H9 (cell line): Measurements from ENCODE around the gene HSD17B2. TPM values are rescaled to one million over a fixed set of nuclear protein-coding genes. Genes with fewer than 3 reads are reported as not detected.

Experiments used
- DNase-seq: peaks from one replicate; pipeline ENCODE4 v3.0.0-alpha.2; 2017
- H2AFZ ChIP-seq: one replicate; pipeline ENCODE4 v1.6.1; 2013; ENCODE audit warnings: mild to moderate bottlenecking, low read length, control low read depth, moderate library complexity
- H2AK5ac ChIP-seq: 2 replicates; pipeline ENCODE4 v1.6.1; 2013; ENCODE audit warnings: low read length, control low read depth, mixed read lengths; ENCODE audit not compliant: insufficient read length
- H2BK120ac ChIP-seq: one replicate; pipeline ENCODE4 v1.6.1; 2013; ENCODE audit warnings: low read depth, mild to moderate bottlenecking, low read length, control low read depth, inconsistent platforms; ENCODE audit not compliant: poor library complexity, severe bottlenecking
- H2BK12ac ChIP-seq: 2 replicates; pipeline ENCODE4 v1.6.1; 2013; ENCODE audit warnings: low read length, control low read depth, mixed read lengths, low read depth; ENCODE audit not compliant: insufficient read length
- H2BK15ac ChIP-seq: 2 replicates; pipeline ENCODE4 v1.6.1; 2013; ENCODE audit warnings: low read depth, low read length, control low read depth
- H2BK20ac ChIP-seq: one replicate; pipeline ENCODE4 v1.6.1; 2013; ENCODE audit warnings: low read depth, mild to moderate bottlenecking, low read length, control low read depth, inconsistent platforms; ENCODE audit not compliant: poor library complexity, severe bottlenecking
- H2BK5ac ChIP-seq: 2 replicates; pipeline ENCODE4 v1.6.1; 2013; ENCODE audit warnings: low read length, control low read depth, mixed read lengths; ENCODE audit not compliant: insufficient read length
- H3K14ac ChIP-seq: 2 replicates; pipeline ENCODE4 v1.6.1; 2013; ENCODE audit warnings: low read length, control low read depth; ENCODE audit not compliant: insufficient read depth
- H3K18ac ChIP-seq: 2 replicates; pipeline ENCODE4 v1.6.1; 2013; ENCODE audit warnings: low read depth, mild to moderate bottlenecking, mixed read lengths, low read length, control low read depth; ENCODE audit not compliant: insufficient read length
- H3K23ac ChIP-seq: 2 replicates; pipeline ENCODE4 v1.6.1; 2013; ENCODE audit warnings: low read length, control low read depth, mixed read lengths, low read depth; ENCODE audit not compliant: insufficient read length
- H3K23me2 ChIP-seq: 2 replicates; pipeline ENCODE4 v1.6.1; 2013; ENCODE audit warnings: low read depth, mild to moderate bottlenecking, mixed read lengths, low read length, control low read depth; ENCODE audit not compliant: insufficient read length, poor library complexity, severe bottlenecking
- H3K27ac ChIP-seq: 2 replicates; pipeline ENCODE4 v1.5.1; 2013; ENCODE audit warnings: low read length, control low read depth, mixed read lengths, low read depth; ENCODE audit not compliant: insufficient read length
- H3K27me3 ChIP-seq: 2 replicates; pipeline ENCODE4 v1.6.1; 2013; ENCODE audit warnings: low read length, control low read depth, inconsistent platforms; ENCODE audit not compliant: insufficient read depth
- H3K4ac ChIP-seq: 2 replicates; pipeline ENCODE4 v1.6.1; 2013; ENCODE audit warnings: low read depth, mild to moderate bottlenecking, control low read depth, inconsistent platforms, low read length, moderate library complexity
- H3K4me1 ChIP-seq: 2 replicates; pipeline ENCODE4 v1.6.1; 2013; ENCODE audit warnings: low read length, control low read depth, inconsistent platforms; ENCODE audit not compliant: insufficient read depth
- H3K4me2 ChIP-seq: 2 replicates; pipeline ENCODE4 v1.6.1; 2013; ENCODE audit warnings: low read length, control low read depth, mixed read lengths; ENCODE audit not compliant: insufficient read length, insufficient read depth
- H3K56ac ChIP-seq: 2 replicates; pipeline ENCODE4 v1.6.1; 2013; ENCODE audit warnings: low read depth, mild to moderate bottlenecking, mixed read lengths, low read length, control low read depth; ENCODE audit not compliant: insufficient read length
- H3K79me1 ChIP-seq: 2 replicates; pipeline ENCODE4 v1.6.1; 2013; ENCODE audit warnings: low read depth, mild to moderate bottlenecking, moderate library complexity, low read length, control low read depth, inconsistent platforms; ENCODE audit not compliant: insufficient read depth, poor library complexity, severe bottlenecking
- H3K79me2 ChIP-seq: 2 replicates; pipeline ENCODE4 v1.6.1; 2013; ENCODE audit warnings: low read length, control low read depth, inconsistent platforms; ENCODE audit not compliant: insufficient read depth
- H3K9ac ChIP-seq: 2 replicates; pipeline ENCODE4 v1.6.1; 2013; ENCODE audit warnings: low read length, control low read depth, mixed read lengths; ENCODE audit not compliant: insufficient read length; ENCODE audit errors: extremely low read depth
- H3K9me3 ChIP-seq: one replicate; pipeline ENCODE4 v1.6.1; 2013; ENCODE audit warnings: low read depth, low read length, inconsistent platforms; ENCODE audit not compliant: control insufficient read depth
- H3T11ph ChIP-seq: one replicate; pipeline ENCODE4 v1.6.1; 2013; ENCODE audit warnings: mild to moderate bottlenecking, low read length, control low read depth, inconsistent platforms
- H4K20me1 ChIP-seq: one replicate; pipeline ENCODE4 v1.6.1; 2013; ENCODE audit not compliant: control insufficient read depth, insufficient read length, insufficient read depth
- H4K5ac ChIP-seq: 2 replicates; pipeline ENCODE4 v1.6.1; 2013; ENCODE audit warnings: low read depth, mild to moderate bottlenecking, mixed read lengths, low read length, control low read depth; ENCODE audit not compliant: insufficient read length
- H4K8ac ChIP-seq: replicated peaks from 2 replicates; pipeline ENCODE4 v1.6.1; 2013; ENCODE audit warnings: low read length, control low read depth, mixed read lengths, low read depth; ENCODE audit not compliant: insufficient read length
- H4K91ac ChIP-seq: 2 replicates; pipeline ENCODE4 v1.6.1; 2013; ENCODE audit warnings: low read depth, mild to moderate bottlenecking, moderate library complexity, mixed read lengths, low read length, control low read depth; ENCODE audit not compliant: insufficient read length
- H3K27ac Mint-ChIP-seq, 3 experiments: 2 replicates in 2 of 3; 3 replicates in 1 of 3; pipeline ENCODE4 v1.8.0; 2020 to 2021; ENCODE audit warnings: mixed read lengths in 3 of 3, mild to moderate bottlenecking in 1 of 3, moderate library complexity in 1 of 3
- H3K27me3 Mint-ChIP-seq: 2 replicates; pipeline ENCODE4 v1.8.0; 2021; ENCODE audit warnings: low read depth, mild to moderate bottlenecking, moderate library complexity, mixed read lengths
- H3K36me3 Mint-ChIP-seq, 3 experiments: 2 replicates in 2 of 3; 3 replicates in 1 of 3; pipeline ENCODE4 v1.8.0; 2020 to 2021; ENCODE audit warnings: low read depth in 3 of 3, mixed read lengths in 3 of 3; ENCODE audit not compliant: insufficient read depth in 1 of 3
- H3K4me1 Mint-ChIP-seq, 2 experiments: 2 replicates each; pipeline ENCODE4 v1.8.0; 2020; ENCODE audit warnings: mixed read lengths in 2 of 2
- H3K4me3 Mint-ChIP-seq, 2 experiments: 2 replicates in 1 of 2; 3 replicates in 1 of 2; pipeline ENCODE4 v1.8.0; 2020 to 2021; ENCODE audit warnings: mild to moderate bottlenecking in 2 of 2, mixed read lengths in 2 of 2, moderate library complexity in 1 of 2
- H3K9me3 Mint-ChIP-seq, 2 experiments: 2 replicates in 1 of 2; 3 replicates in 1 of 2; pipeline ENCODE4 v1.8.0; 2020; ENCODE audit warnings: mild to moderate bottlenecking in 2 of 2, mixed read lengths in 2 of 2, moderate library complexity in 1 of 2
- WGBS: extraction: QIAGEN DNeasy Blood & Tissue Kit; methylation state at CpG from one replicate; pipeline ENCODE4 v1.1.7; 2013; ENCODE audit warnings: missing lambda C conversion rate, low lambda C conversion rate, mixed read lengths; ENCODE audit not compliant: insufficient read length; ENCODE audit errors: extremely low coverage; 5-methylcytosine and 5-hydroxymethylcytosine counted together
- total RNA-seq: library from RNA; stranded (reverse); gene quantifications from 2 replicates; pipeline ENCODE4 v1.2.1, GENCODE V29; 2021
- TF ChIP-seq, protein P1 (sequence below): fragments of 200-600 bp; sonication (generic); conservative IDR thresholded peaks from 3 replicates; pipeline ENCODE4 v1.8.0; 2021; ENCODE audit warnings: antibody characterized with exemption, mild to moderate bottlenecking

HSD17B2 gene
- total RNA-seq, 1 experiment from 2014 or later: not detected

DNA sequence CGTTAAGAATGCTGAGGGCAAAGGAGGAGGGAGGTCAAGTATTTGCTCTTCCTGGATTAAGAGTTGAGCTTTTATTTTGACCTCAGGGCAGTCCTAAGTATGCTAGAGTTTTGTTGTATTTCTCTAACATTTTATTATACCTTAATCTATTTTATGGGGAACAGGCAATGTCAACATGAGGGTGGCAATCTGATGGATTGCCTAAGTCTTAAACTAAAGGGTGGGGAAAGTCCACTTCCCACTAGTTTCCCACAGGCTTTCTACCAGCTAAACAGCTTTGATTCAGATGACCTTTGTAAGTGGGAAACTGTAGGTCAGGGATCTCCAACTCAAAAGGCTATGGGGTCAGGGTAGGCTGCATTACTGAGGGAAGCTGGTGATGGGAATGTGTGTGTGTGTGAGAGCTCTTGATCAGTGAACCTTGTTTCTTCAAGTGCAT lies 24.9 kb downstream of the HSD17B2 start:
- Mint-ChIP-seq H3K27me3 (peaks cover 4% of the 10 kb centered on the region; the same call in 1 of the 2 replicates), H3K27ac (no peak overlapping the region), H3K36me3 (no peaks in the 10 kb centered on the region), H3K4me1 (peaks cover 0 to 2% of the 10 kb centered on the region in 2 experiments; a peak in 1 of 4 replicates), H3K9me3 (no peaks in the 10 kb centered on the region), H3K4me3 (no peak overlapping the region)
- Histone ChIP-seq H2BK15ac (no peak overlapping the region), H3K4ac (no peak overlapping the region), H3K56ac (no peak overlapping the region), H4K8ac (no peak overlapping the region), H2AFZ (no peak overlapping the region), H3K18ac (no peak overlapping the region), H2AK5ac (no peak overlapping the region), H3K14ac (no peak overlapping the region), H3T11ph (no peak overlapping the region), H3K79me1 (no peaks in the 10 kb centered on the region), H4K5ac (no peak overlapping the region), H3K4me1 (no peaks in the 10 kb centered on the region), H2BK20ac (no peak overlapping the region), H2BK5ac (no peak overlapping the region), H2BK12ac (no peak overlapping the region), H3K27ac (no peak overlapping the region), H3K27me3 (no peaks in the 10 kb centered on the region), H2BK120ac (no peak overlapping the region), H3K9ac (no peak overlapping the region), H4K20me1 (no peaks in the 10 kb centered on the region), H3K23me2 (no peaks in the 10 kb centered on the region), H3K4me2 (no peak overlapping the region), H4K91ac (no peak overlapping the region), H3K79me2 (no peaks in the 10 kb centered on the region), H3K23ac (no peak overlapping the region), H3K9me3 (no peaks in the 10 kb centered on the region)
- no peak for DNase-seq
- TF ChIP-seq, protein P1, sequence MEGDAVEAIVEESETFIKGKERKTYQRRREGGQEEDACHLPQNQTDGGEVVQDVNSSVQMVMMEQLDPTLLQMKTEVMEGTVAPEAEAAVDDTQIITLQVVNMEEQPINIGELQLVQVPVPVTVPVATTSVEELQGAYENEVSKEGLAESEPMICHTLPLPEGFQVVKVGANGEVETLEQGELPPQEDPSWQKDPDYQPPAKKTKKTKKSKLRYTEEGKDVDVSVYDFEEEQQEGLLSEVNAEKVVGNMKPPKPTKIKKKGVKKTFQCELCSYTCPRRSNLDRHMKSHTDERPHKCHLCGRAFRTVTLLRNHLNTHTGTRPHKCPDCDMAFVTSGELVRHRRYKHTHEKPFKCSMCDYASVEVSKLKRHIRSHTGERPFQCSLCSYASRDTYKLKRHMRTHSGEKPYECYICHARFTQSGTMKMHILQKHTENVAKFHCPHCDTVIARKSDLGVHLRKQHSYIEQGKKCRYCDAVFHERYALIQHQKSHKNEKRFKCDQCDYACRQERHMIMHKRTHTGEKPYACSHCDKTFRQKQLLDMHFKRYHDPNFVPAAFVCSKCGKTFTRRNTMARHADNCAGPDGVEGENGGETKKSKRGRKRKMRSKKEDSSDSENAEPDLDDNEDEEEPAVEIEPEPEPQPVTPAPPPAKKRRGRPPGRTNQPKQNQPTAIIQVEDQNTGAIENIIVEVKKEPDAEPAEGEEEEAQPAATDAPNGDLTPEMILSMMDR: no peak
- no CpG with 5 or more reads among the region's 1 CpG for WGBS
